ENCODE data around the gene WDR81. TPM values are rescaled to one million over a fixed set of nuclear protein-coding genes. Genes with fewer than 3 reads are reported as not detected.
A peak's percentile ranks its signal among the peaks of the same experiment; 100 is the strongest.

Gene WDR81
- total and polyA plus RNA-seq, 2 donors (not counting 3 experiments of a cell fraction or from before 2014, with no cell fraction given): 10.4 to 17.3 TPM

DNA sequence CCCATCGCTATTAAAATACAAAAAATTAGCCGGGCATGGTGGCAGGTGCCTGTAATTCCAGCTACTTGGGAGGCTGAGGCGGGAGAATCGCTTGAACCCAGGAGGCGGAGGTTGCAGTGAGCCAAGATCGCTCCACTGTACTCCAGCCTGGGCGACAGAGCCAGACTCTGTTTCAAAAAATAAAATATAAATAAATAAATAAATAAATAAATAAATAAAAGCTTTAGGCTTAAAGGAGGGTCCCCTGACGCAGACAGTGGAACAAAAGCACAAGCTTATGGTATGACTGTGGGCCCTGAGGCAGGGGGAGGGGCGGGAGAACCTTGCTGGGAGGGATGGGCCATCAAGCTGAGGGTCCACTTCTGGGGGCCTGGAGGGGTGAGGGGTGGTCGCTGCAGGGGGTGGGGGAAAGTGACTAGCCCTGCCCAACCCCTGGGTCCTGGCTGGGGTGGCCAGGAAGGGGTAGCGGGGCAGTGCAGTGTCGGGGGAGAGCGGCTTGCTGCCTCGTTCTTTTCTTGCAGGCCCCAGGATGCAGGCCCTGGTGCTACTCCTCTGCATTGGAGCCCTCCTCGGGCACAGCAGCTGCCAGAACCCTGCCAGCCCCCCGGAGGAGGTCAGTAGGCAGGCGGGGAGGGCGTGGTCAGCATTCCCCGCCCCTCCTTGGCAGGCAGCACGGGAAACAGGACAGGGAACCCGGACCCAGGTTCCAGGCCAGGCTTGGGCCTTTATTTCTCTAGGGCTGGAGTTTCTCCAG is 42.1 kb downstream of the WDR81 start:
- TF ChIP-seq EZH2 (IDR thresholded peaks at IDR 0.05; ENCODE audit: borderline replicate concordance, low read depth, low read length, severe bottlenecking) (no peak), FOS (IDR thresholded peaks at IDR 0.05; ENCODE audit: borderline replicate concordance, insufficient read depth, low read length) (no peak), GATA2 (IDR thresholded peaks at IDR 0.05; ENCODE audit: insufficient read depth, insufficient read length, low read depth, low read length) (no peak), MYC (IDR thresholded peaks at IDR 0.05; ENCODE audit: low read depth, low read length) (no peak), POLR2AphosphoS5 (IDR thresholded peaks at IDR 0.05; ENCODE audit: insufficient read depth, low read depth, low read length) (no peak), POLR2A (IDR thresholded peaks at IDR 0.05; ENCODE audit: low read depth, low read length) (no peak), JUN (IDR thresholded peaks at IDR 0.05; ENCODE audit: borderline replicate concordance, insufficient read depth, insufficient read length, low read depth) (no peak)
- TF ChIP-seq, protein P1, sequence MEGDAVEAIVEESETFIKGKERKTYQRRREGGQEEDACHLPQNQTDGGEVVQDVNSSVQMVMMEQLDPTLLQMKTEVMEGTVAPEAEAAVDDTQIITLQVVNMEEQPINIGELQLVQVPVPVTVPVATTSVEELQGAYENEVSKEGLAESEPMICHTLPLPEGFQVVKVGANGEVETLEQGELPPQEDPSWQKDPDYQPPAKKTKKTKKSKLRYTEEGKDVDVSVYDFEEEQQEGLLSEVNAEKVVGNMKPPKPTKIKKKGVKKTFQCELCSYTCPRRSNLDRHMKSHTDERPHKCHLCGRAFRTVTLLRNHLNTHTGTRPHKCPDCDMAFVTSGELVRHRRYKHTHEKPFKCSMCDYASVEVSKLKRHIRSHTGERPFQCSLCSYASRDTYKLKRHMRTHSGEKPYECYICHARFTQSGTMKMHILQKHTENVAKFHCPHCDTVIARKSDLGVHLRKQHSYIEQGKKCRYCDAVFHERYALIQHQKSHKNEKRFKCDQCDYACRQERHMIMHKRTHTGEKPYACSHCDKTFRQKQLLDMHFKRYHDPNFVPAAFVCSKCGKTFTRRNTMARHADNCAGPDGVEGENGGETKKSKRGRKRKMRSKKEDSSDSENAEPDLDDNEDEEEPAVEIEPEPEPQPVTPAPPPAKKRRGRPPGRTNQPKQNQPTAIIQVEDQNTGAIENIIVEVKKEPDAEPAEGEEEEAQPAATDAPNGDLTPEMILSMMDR (IDR thresholded peaks at IDR 0.05; ENCODE audit: extremely low read depth in 1 of 2, insufficient read depth in 1 of 2, low read depth in 1 of 2, low read length in 2 of 2): no peak
- TF ChIP-seq, protein P2, sequence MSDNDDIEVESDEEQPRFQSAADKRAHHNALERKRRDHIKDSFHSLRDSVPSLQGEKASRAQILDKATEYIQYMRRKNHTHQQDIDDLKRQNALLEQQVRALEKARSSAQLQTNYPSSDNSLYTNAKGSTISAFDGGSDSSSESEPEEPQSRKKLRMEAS (IDR thresholded peaks at IDR 0.05; ENCODE audit: insufficient read depth, insufficient read length): no peak
- DNase-seq (ENCODE audit: low read depth, low spot score): no peak
- H3K36me3 ChIP-seq (ENCODE audit: control insufficient read depth in 2 of 2, extremely low read depth in 1 of 2, insufficient read depth in 2 of 2, low read length in 2 of 2): no peaks in the 10 kb centered on the region
- no peak for FAIRE-seq
- H3K79me2 ChIP-seq (ENCODE audit: control insufficient read depth, insufficient read depth, low read length): no peaks in the 10 kb centered on the region
- no peak overlapping the region for H3K27ac ChIP-seq (ENCODE audit: insufficient read depth, low read depth, low read length)
- no peak overlapping the region for H3K9ac ChIP-seq (replicated peaks; ENCODE audit: extremely low read depth, insufficient read depth, low read length)
- no peaks in the 10 kb centered on the region for H3K9me1 ChIP-seq (replicated peaks; ENCODE audit: control insufficient read depth, extremely low read depth, insufficient read depth, low read length)
- dilution Hi-C loops (cut with MboI; ENCODE audit: extremely low pct_ligation_motif_present, low sequenced_read_pairs) (no loop called here), intact Hi-C loops (cut with micrococcal nuclease) (no loop called here)
- CTCF ChIA-PET: interaction anchor here (0.6 to 2.4 kb wide), 2 partner anchors 13 to 43 kb away, joined by 3 to 8 read pairs; no protein-coding TSS in a partner anchor
- peaks cover 4% of the 10 kb centered on the region for H3K4me1 ChIP-seq (ENCODE audit: control insufficient read depth, extremely low read depth, insufficient read depth, low read length)
- no peaks in the 10 kb centered on the region for H3K27me3 ChIP-seq (ENCODE audit: control insufficient read depth in 2 of 2, insufficient read depth in 2 of 2, low read length in 2 of 2)
- peak overlapping the region; percentile 38 for H2AFZ ChIP-seq (ENCODE audit: low read depth, low read length)
- POLR2A ChIA-PET: interaction anchor here (0.6 to 1.5 kb wide), 3 partner anchors 50 to 79 kb away, joined by 4 to 7 read pairs (median 5); no protein-coding TSS in a partner anchor
- H4K20me1 ChIP-seq (replicated peaks; ENCODE audit: control insufficient read depth, extremely low read depth, insufficient read depth, low read length): no peaks in the 10 kb centered on the region
- no peak overlapping the region for H3K4me3 ChIP-seq (replicated peaks in 1 of 3; ENCODE audit: insufficient read depth in 1 of 3, low read depth in 1 of 3, low read length in 3 of 3)
- H3K4me2 ChIP-seq (ENCODE audit: insufficient read depth, low read length): no peak overlapping the region
- no peaks in the 10 kb centered on the region for H3K9me3 ChIP-seq (replicated peaks; ENCODE audit: control insufficient read depth, insufficient read depth, low read length)
- no TSS peak for BruUV-seq (replicated peaks)

Data from endothelial cell of umbilical vein (primary cell).